ENCODE data around the gene NKAIN1.

DNA sequence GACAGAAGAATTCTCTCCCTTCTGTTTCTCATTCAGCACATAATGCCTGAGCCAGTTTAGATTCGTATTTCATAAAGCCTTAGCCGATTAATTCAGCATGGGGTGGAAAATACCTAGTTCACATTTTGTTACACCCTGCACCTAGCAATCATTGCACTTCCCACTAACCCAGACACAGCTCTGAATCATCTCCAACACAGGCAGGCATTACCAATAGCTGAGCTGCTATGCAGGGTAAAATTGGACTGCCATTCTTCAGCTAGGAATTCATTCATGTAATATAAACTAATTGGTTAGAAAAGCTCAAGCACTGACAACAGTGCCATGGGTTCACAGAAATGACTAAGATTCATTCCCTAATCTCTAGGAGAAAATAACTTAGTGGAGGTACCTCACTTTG, 26.9 kb upstream of the NKAIN1 start:
- TF ChIP-seq EZH2 (optimal IDR thresholded peaks at IDR 0.05; ENCODE audit: low read depth, low read length) = no peak
- TF ChIP-seq, protein P1, sequence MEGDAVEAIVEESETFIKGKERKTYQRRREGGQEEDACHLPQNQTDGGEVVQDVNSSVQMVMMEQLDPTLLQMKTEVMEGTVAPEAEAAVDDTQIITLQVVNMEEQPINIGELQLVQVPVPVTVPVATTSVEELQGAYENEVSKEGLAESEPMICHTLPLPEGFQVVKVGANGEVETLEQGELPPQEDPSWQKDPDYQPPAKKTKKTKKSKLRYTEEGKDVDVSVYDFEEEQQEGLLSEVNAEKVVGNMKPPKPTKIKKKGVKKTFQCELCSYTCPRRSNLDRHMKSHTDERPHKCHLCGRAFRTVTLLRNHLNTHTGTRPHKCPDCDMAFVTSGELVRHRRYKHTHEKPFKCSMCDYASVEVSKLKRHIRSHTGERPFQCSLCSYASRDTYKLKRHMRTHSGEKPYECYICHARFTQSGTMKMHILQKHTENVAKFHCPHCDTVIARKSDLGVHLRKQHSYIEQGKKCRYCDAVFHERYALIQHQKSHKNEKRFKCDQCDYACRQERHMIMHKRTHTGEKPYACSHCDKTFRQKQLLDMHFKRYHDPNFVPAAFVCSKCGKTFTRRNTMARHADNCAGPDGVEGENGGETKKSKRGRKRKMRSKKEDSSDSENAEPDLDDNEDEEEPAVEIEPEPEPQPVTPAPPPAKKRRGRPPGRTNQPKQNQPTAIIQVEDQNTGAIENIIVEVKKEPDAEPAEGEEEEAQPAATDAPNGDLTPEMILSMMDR (IDR thresholded peaks at IDR 0.05; ENCODE audit: low read length) = no peak
- no peak for TF ChIP-seq EZH2phosphoT487 (IDR thresholded peaks at IDR 0.05; ENCODE audit: low read length)
